Posterior cingulate gyrus (tissue), 11 donors: Measurements from ENCODE around the gene DPP6.
A peak's percentile ranks its signal among the peaks of the same experiment; 100 is the strongest.

Source experiments
- DNase-seq, 10 donors: peaks; one replicate each; pipeline versions ENCODE4 v3.0.0 to v3.0.0-alpha.2; 2020 to 2021; ENCODE audit warnings: mixed read lengths in 3 of 10
- intact Hi-C: fragments of 100-400 bp; cut with DNase I; formaldehyde crosslinking; loops from one replicate; pipeline ENCODE4 v1.15.1; 2023

The DPP6 gene

GRCh38 chr7:154859747-154860620, 807.8 kb downstream of the DPP6 start:
- peak in 2 of 10 donors; percentile 67 to 68 for DNase-seq
- intact Hi-C loops: no loop called here

GRCh38 chr7:154860621-154861375, 808.6 kb downstream of the DPP6 start:
- peak in 2 of 10 donors; percentile 64 to 67 for DNase-seq
- intact Hi-C loops: no loop called here

- intact Hi-C loops: no loop called here
- DNase-seq: peak in 1 of 10 donors; percentile 4
Observed at GRCh38 chr7:154861589-154861988, 809.4 kb downstream of the DPP6 start.

- intact Hi-C loops: no loop called here
- DNase-seq: peak in 5 of 10 donors; percentile 4 to 87 (median 72)
Observed at GRCh38 chr7:154862153-154862791, 810.1 kb downstream of the DPP6 start.

GRCh38 chr7:154863766-154864522, 811.7 kb downstream of the DPP6 start:
- DNase-seq: peak in 3 of 10 donors; percentile 4 to 72 (median 45)
- intact Hi-C loops: no loop called here

GRCh38 chr7:154864523-154864891, 812.3 kb downstream of the DPP6 start:
- DNase-seq: peak in 1 of 10 donors; percentile 18
- intact Hi-C loops: no loop called here

- DNase-seq: peak in 3 of 10 donors; percentile 1 to 30 (median 28)
Observed at GRCh38 chr7:154865984-154866685, 813.9 kb downstream of the DPP6 start.

GRCh38 chr7:154867068-154867467, 814.9 kb downstream of the DPP6 start:
- intact Hi-C loops: no loop called here

More at GRCh38 chr7:154865984-154866685, 813.9 kb downstream of the DPP6 start:
- intact Hi-C loops: no loop called here

GRCh38 chr7:154868921-154869320, 816.7 kb downstream of the DPP6 start:
- intact Hi-C loops: no loop called here
- DNase-seq: peak in 2 of 10 donors; percentile 31 to 55

More at GRCh38 chr7:154867068-154867467, 814.9 kb downstream of the DPP6 start:
- DNase-seq: peak in 2 of 10 donors; percentile 45 to 59

- intact Hi-C loops: no loop called here
- peak in 2 of 10 donors; percentile 58 to 62 for DNase-seq
Observed at GRCh38 chr7:154869436-154869835, 817.2 kb downstream of the DPP6 start.

- intact Hi-C loops: no loop called here
- DNase-seq: peak in 2 of 10 donors; percentile 79 to 84
Observed at GRCh38 chr7:154871507-154871906, 819.3 kb downstream of the DPP6 start.

GRCh38 chr7:154871928-154872750, 819.9 kb downstream of the DPP6 start:
- intact Hi-C loops: no loop called here
- DNase-seq: peak in 2 of 10 donors; percentile 60 to 75

GRCh38 chr7:154872811-154873499, 820.8 kb downstream of the DPP6 start:
- intact Hi-C loops: no loop called here
- peak in 2 of 10 donors; percentile 73 to 75 for DNase-seq

- DNase-seq: peak in 2 of 10 donors; percentile 9 to 11
- intact Hi-C loops: no loop called here
Observed at GRCh38 chr7:154873500-154874121, 821.4 kb downstream of the DPP6 start.

GRCh38 chr7:154874409-154875113, 822.4 kb downstream of the DPP6 start:
- peak in 2 of 10 donors; percentile 69 to 77 for DNase-seq
- intact Hi-C loops: no loop called here

GRCh38 chr7:154875297-154875696, 823.1 kb downstream of the DPP6 start:
- intact Hi-C loops: no loop called here
- DNase-seq: peak in 2 of 10 donors; percentile 11 to 60

- DNase-seq: no peak
- intact Hi-C loops: no loop called here
Observed at GRCh38 chr7:154876516-154876915, 824.3 kb downstream of the DPP6 start.
